Gastroesophageal sphincter (tissue), 3 donors: Measurements from ENCODE around the gene UTP25.

ENCODE experiments used
- EP300 ChIP-seq: sonication (generic); formaldehyde crosslinking; IDR thresholded peaks from one replicate; pipeline ENCODE4 v1.6.1; 2017; ENCODE audit warnings: antibody characterized with exemption, mild to moderate bottlenecking
- POLR2A ChIP-seq, 2 donors: fragments of 450-650 bp; IDR thresholded peaks; one replicate each; pipeline ENCODE4 v1.6.1; 2017; ENCODE audit warnings: antibody characterized with exemption in 2 of 2, mild to moderate bottlenecking in 2 of 2, moderate library complexity in 1 of 2
- TF ChIP-seq, protein P1 (sequence below), 4 experiments: fragments of 200-600 bp in 2 of 4; fragments of 450-650 bp in 2 of 4; sonication (generic) in 1 of 4; IDR thresholded peaks; one replicate each; pipeline ENCODE4 v1.5.1; 2017 to 2019; ENCODE audit warnings: antibody characterized with exemption in 4 of 4, mild to moderate bottlenecking in 2 of 4, moderate library complexity in 2 of 4

DNA sequence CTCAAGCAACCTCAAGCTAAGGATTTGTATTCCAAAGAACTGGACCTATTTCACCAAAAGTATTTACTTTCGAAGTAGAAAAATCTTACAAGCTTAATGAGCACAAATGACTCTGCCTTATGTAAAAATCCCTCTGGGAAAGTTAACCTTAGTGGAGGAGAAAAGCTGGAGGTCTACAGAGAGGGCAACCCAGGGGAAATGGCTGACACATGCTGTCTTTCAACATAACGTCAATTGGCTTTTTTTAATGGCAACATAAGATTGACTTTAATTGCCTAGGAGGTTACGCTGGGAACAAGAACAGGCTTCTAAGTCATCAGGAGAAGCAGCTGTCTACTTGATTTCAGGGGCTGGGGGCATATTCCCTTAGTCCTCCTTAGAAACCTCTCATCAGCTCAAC is 52.3 kb downstream of the UTP25 start:
- TF ChIP-seq, protein P1, sequence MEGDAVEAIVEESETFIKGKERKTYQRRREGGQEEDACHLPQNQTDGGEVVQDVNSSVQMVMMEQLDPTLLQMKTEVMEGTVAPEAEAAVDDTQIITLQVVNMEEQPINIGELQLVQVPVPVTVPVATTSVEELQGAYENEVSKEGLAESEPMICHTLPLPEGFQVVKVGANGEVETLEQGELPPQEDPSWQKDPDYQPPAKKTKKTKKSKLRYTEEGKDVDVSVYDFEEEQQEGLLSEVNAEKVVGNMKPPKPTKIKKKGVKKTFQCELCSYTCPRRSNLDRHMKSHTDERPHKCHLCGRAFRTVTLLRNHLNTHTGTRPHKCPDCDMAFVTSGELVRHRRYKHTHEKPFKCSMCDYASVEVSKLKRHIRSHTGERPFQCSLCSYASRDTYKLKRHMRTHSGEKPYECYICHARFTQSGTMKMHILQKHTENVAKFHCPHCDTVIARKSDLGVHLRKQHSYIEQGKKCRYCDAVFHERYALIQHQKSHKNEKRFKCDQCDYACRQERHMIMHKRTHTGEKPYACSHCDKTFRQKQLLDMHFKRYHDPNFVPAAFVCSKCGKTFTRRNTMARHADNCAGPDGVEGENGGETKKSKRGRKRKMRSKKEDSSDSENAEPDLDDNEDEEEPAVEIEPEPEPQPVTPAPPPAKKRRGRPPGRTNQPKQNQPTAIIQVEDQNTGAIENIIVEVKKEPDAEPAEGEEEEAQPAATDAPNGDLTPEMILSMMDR (IDR thresholded peaks at IDR 0.05): no peak
- TF ChIP-seq POLR2A (IDR thresholded peaks at IDR 0.05) (no peak), EP300 (no peak)
